K562 (cell line): ENCODE measurements around the gene HIF1A. TPM values are rescaled to one million over a fixed set of nuclear protein-coding genes. Genes with fewer than 3 reads are reported as not detected.

ENCODE experiments used
- ATAC-seq: fragments of 200-7000 bp; cut with Tn5 transposase; 3 replicates; pipeline ENCODE4 v1.9.1; 2020; ENCODE audit warnings: moderate library complexity
- BruUV-seq: library from RNA; stranded (reverse); fragments of 400-500 nt; replicated peaks from 2 replicates; lab custom pipeline; 2021; lab: Mats Ljungman, UMichigan
- CTCF ChIA-PET: fragments of 300-600 bp; formaldehyde crosslinking; extraction: SDS; loops from one replicate; lab custom pipeline; 2021; ENCODE audit warnings: low intra/inter-chr PET ratio; lab: Yijun Ruan, JAX
- POLR2A ChIA-PET: fragments of 300-600, 350-650 bp; sonication (Branson Sonifier 250); formaldehyde crosslinking; extraction: SDS; loops from one replicate; lab custom pipeline; 2021; ENCODE audit warnings: antibody characterized with exemption, inconsistent platforms; lab: Yijun Ruan, JAX
- DNase-seq, 4 experiments: peaks; one replicate each; pipeline versions ENCODE4 v3.0.0 to v3.0.0-alpha.2; 2011 to 2018; ENCODE audit warnings: low spot score in 3 of 4, mixed read lengths in 3 of 4; ENCODE audit errors: extremely low read depth in 1 of 4
- FAIRE-seq: peaks from 2 replicates; lab custom pipeline; 2011; peaks lifted over from hg19 to GRCh38; lab: Jason Lieb, UNC
- H2AFZ ChIP-seq: 2 replicates; pipeline ENCODE4 v1.6.0; 2011; ENCODE audit warnings: low read depth, low read length, control low read depth, inconsistent platforms
- H3K27ac ChIP-seq: fragments of 200-600 bp; 3 replicates; pipeline ENCODE4 v1.8.0; 2011; ENCODE audit warnings: low read depth, mild to moderate bottlenecking, control low read depth, inconsistent platforms, low read length, moderate library complexity, mixed read lengths; ENCODE audit errors: extremely low read depth
- H3K27me3 ChIP-seq, 2 experiments: fragments of 300-600 bp in 1 of 2; 2 replicates in 1 of 2; 3 replicates in 1 of 2; pipeline versions ENCODE4 v1.6.0 to v1.8.0; 2011; ENCODE audit warnings: inconsistent platforms in 2 of 2, low read length in 2 of 2, mild to moderate bottlenecking in 1 of 2, mixed read lengths in 1 of 2, moderate library complexity in 1 of 2; ENCODE audit not compliant: control insufficient read depth in 2 of 2, insufficient read depth in 2 of 2
- H3K36me3 ChIP-seq: fragments of 300-600 bp; 3 replicates; pipeline ENCODE4 v1.8.0; 2011; ENCODE audit warnings: mild to moderate bottlenecking, low read length, inconsistent platforms; ENCODE audit not compliant: control insufficient read depth, insufficient read depth
- H3K4me1 ChIP-seq, 2 experiments: fragments of 200-600 bp in 1 of 2; replicated peaks in 1 of 2; 2 replicates in 1 of 2; 3 replicates in 1 of 2; pipeline versions ENCODE4 v1.5.1 to v1.8.0; 2011; ENCODE audit warnings: inconsistent platforms in 2 of 2, low read length in 2 of 2, mild to moderate bottlenecking in 1 of 2, mixed read lengths in 1 of 2, moderate library complexity in 1 of 2; ENCODE audit not compliant: control insufficient read depth in 2 of 2, insufficient read depth in 2 of 2
- H3K4me2 ChIP-seq: 2 replicates; pipeline ENCODE4 v1.6.1; 2011; ENCODE audit warnings: low read length, control low read depth, inconsistent platforms, mixed read lengths; ENCODE audit not compliant: insufficient read depth
- H3K4me3 ChIP-seq: fragments of 200-600 bp; sonication (generic), shearing (Covaris generic); 2 replicates; pipeline ENCODE4 v1.5.1; 2016; ENCODE audit warnings: control low read depth, inconsistent platforms
- H3K79me2 ChIP-seq: fragments of 200-600 bp; 3 replicates; pipeline ENCODE4 v1.8.0; 2011; ENCODE audit warnings: low read length, inconsistent platforms; ENCODE audit not compliant: control insufficient read depth, insufficient read depth
- H3K9ac ChIP-seq, 2 experiments: 2 replicates each; pipeline versions ENCODE4 v1.6.0 to v1.6.1; 2011; ENCODE audit warnings: low read depth in 2 of 2, low read length in 2 of 2, control low read depth in 1 of 2, inconsistent platforms in 1 of 2, mild to moderate bottlenecking in 1 of 2, mixed read lengths in 1 of 2; ENCODE audit not compliant: insufficient read depth in 1 of 2
- H3K9me1 ChIP-seq: one replicate; pipeline ENCODE4 v1.6.0; 2011; ENCODE audit warnings: inconsistent platforms, mild to moderate bottlenecking, low read length, moderate library complexity; ENCODE audit not compliant: control insufficient read depth, insufficient read depth
- H3K9me3 ChIP-seq: replicated peaks from 2 replicates; pipeline ENCODE4 v1.5.1; 2011; ENCODE audit warnings: low read depth, low read length, inconsistent platforms; ENCODE audit not compliant: control insufficient read depth, insufficient read depth
- H4K20me1 ChIP-seq: replicated peaks from 2 replicates; pipeline ENCODE4 v1.6.1; 2011; ENCODE audit warnings: low read length, inconsistent platforms, mixed read lengths; ENCODE audit not compliant: control insufficient read depth, insufficient read depth
- ARID1B ChIP-seq: fragments of 450-650 bp; IDR thresholded peaks from 2 replicates; pipeline ENCODE4 v1.6.1; 2016; ENCODE audit warnings: antibody characterized with exemption, mild to moderate bottlenecking, inconsistent platforms
- ELF1 ChIP-seq: fragments of 200-800 bp; sonication (Bioruptor generic); IDR thresholded peaks from 2 replicates; pipeline ENCODE4 v1.6.1; 2016; ENCODE audit warnings: missing genetic modification characterization, missing compliant biosample characterization
- KDM4B ChIP-seq, 2 experiments: fragments of 450-650 bp in 1 of 2; sonication (generic) in 1 of 2; IDR thresholded peaks; 2 replicates each; pipeline ENCODE4 v1.6.1; 2016 to 2017; ENCODE audit warnings: borderline replicate concordance in 2 of 2, antibody characterized with exemption in 1 of 2, low read depth in 1 of 2, mild to moderate bottlenecking in 1 of 2
- MECOM ChIP-seq: fragments of 250-450 bp; sonication (Bioruptor Pico); IDR thresholded peaks from 2 replicates; pipeline ENCODE4 v1.8.0; 2022; ENCODE audit warnings: inconsistent platforms
- RFX1 ChIP-seq: fragments of 450-650 bp; IDR thresholded peaks from 2 replicates; pipeline ENCODE4 v1.6.1; 2016; ENCODE audit warnings: mild to moderate bottlenecking, moderate library complexity
- SP1 ChIP-seq: sonication (generic); formaldehyde crosslinking; IDR thresholded peaks from 2 replicates; pipeline ENCODE4 v1.8.1; 2022; ENCODE audit warnings: mild to moderate bottlenecking, missing genetic modification reagents
- ZBED1 ChIP-seq: IDR thresholded peaks from 2 replicates; pipeline ENCODE4 v1.6.1; 2014
- ZBTB11 ChIP-seq, 3 experiments: fragments of 200-800 bp in 1 of 3; fragments of 250-450 bp in 1 of 3; fragments of 450-650 bp in 1 of 3; sonication (Bioruptor Pico) in 1 of 3; sonication (Bioruptor generic) in 1 of 3; formaldehyde crosslinking in 1 of 3; IDR thresholded peaks; 2 replicates each; pipeline versions ENCODE4 v1.6.1 to v1.8.0; 2016 to 2022; ENCODE audit warnings: mild to moderate bottlenecking in 2 of 3, missing genetic modification characterization in 2 of 3, missing compliant biosample characterization in 1 of 3, moderate library complexity in 1 of 3
- ZNF318 ChIP-seq, 2 experiments: fragments of 450-650 bp; IDR thresholded peaks; 2 replicates each; pipeline ENCODE4 v1.6.1; 2016; ENCODE audit warnings: mild to moderate bottlenecking in 2 of 2, borderline replicate concordance in 1 of 2, low read depth in 1 of 2, moderate library complexity in 1 of 2
- WGBS: fragments of 100-300 bp; shearing (Covaris generic); methylation state at CpG from one replicate; pipeline ENCODE4 v1.1.6; 2016; ENCODE audit warnings: low coverage, mixed read lengths; ENCODE audit not compliant: insufficient coverage; ENCODE audit errors: missing lambda C conversion rate; 5-methylcytosine and 5-hydroxymethylcytosine counted together
- in situ Hi-C: fragments of 300-500 bp; cut with MboI; formaldehyde crosslinking; loops from 4 replicates; pipeline ENCODE4 v1.15.0; 2018; ENCODE audit warnings: inconsistent platforms, mixed read lengths
- intact Hi-C: fragments of 100-400 bp; cut with micrococcal nuclease; formaldehyde crosslinking; loops from 2 replicates; pipeline ENCODE4 v1.14.2; 2022
- polyA plus RNA-seq, 8 experiments: library from polyadenylated mRNA; depleted of rRNA in 4 of 8; stranded (reverse) in 5 of 8; unstranded in 3 of 8; fragments of >200 nt; fragmentation: Nextera tagmentation in 2 of 8; fragmentation: Illumina TruSeq in 1 of 8; extraction: Ambion mirVana in 2 of 8; extraction: Trizol in 1 of 8; gene quantifications; 2 replicates each; pipeline versions ENCODE4 v1.2.1 to v1.2.3, GENCODE V29; 2011 to 2014; ENCODE audit warnings: inconsistent platforms in 1 of 8, missing spikeins in 1 of 8
- total RNA-seq, 7 experiments: library from RNA; depleted of rRNA in 6 of 7; stranded (reverse); fragments of >200 nt in 6 of 7; fragmentation: Illumina TruSeq in 2 of 7; extraction: Trizol in 2 of 7; gene quantifications; 2 replicates each; pipeline versions ENCODE4 v1.2.1 to v1.2.3, GENCODE V29; 2011 to 2021; ENCODE audit warnings: low replicate concordance in 1 of 7

HIF1A gene
- total and polyA plus RNA-seq, 9 of the 15 experiments (the other 6 are each of a cell fraction or from before 2014, with no cell fraction given), result 5.9 to 35.3 (median 24.2) TPM

- Histone ChIP-seq H3K9ac (peak overlapping the region in 1 of 2 experiments; percentile 84; a peak in 2 of 4 replicates), H3K27me3 (no peaks in the 10 kb centered on the region), H4K20me1 (peaks cover 19% of the 10 kb centered on the region; the same call in 1 of the 2 replicates), H3K36me3 (no peaks in the 10 kb centered on the region; the same call in 2 of the 3 replicates), H2AFZ (no peak overlapping the region), H3K79me2 (peaks cover 64% of the 10 kb centered on the region), H3K4me1 (peaks cover 0 to 14% of the 10 kb centered on the region in 2 experiments; a peak in 3 of 5 replicates), H3K27ac (peak overlapping the region; percentile 88; the same call in 2 of the 3 replicates), H3K4me3 (peak overlapping the region; percentile 84), H3K4me2 (peak overlapping the region; percentile 88), H3K9me1 (no peaks in the 10 kb centered on the region), H3K9me3 (no peaks in the 10 kb centered on the region)
- in situ Hi-C loops, result no loop called here
- WGBS, result 2% methylated on average over 5 of the region's 5 CpGs
- intact Hi-C loops, result loop anchor here (5.0 kb wide), 2 partner anchors 55 to 135 kb away; no protein-coding TSS in a partner anchor
- TSS peak; percentile 41 for BruUV-seq
- ATAC-seq, result no peak
- ChIA-PET POLR2A (interaction anchor here (0.9 to 1.0 kb wide), 2 partner anchors 9 to 60 kb away, joined by 3 read pairs; no protein-coding TSS in a partner anchor), CTCF (no interaction called here)
- FAIRE-seq, result no peak
- no peak for DNase-seq
- no peak for TF ChIP-seq SP1
- no peak for TF ChIP-seq MECOM (CRISPR knock-in tag)
- TF ChIP-seq ZBTB11 (CRISPR knock-in tag; IDR thresholded peaks at IDR 0.05), result no peak
- no peak for TF ChIP-seq ZNF318 (IDR thresholded peaks at IDR 0.05; ENCODE audit: borderline replicate concordance in 1 of 2, low read depth in 1 of 2)
- TF ChIP-seq ELF1 (tag), result no peak
- no peak for TF ChIP-seq ZBED1
- no peak for TF ChIP-seq ARID1B
- no peak for TF ChIP-seq RFX1
- TF ChIP-seq KDM4B (IDR thresholded peaks at IDR 0.05; ENCODE audit: borderline replicate concordance in 2 of 2, low read depth in 1 of 2), result no peak
These were observed 1.5 kb downstream of the HIF1A start for GRCh38 chr14:61696753-61697318.
